K562 (cell line): ENCODE data around the gene IGLON5. TPM values are rescaled to one million over a fixed set of nuclear protein-coding genes. Genes with fewer than 3 reads are reported as not detected.

ENCODE experiments used
- ATF1 ChIP-seq, 2 experiments: fragments of 450-650 bp in 1 of 2; IDR thresholded peaks; 2 replicates each; pipeline ENCODE4 v1.6.1; 2016; ENCODE audit warnings: missing compliant biosample characterization in 1 of 2, missing genetic modification characterization in 1 of 2
- ATF2 ChIP-seq: sonication (generic); formaldehyde crosslinking; IDR thresholded peaks from 2 replicates; pipeline ENCODE4 v1.8.1; 2022; ENCODE audit warnings: missing genetic modification reagents
- CREB1 ChIP-seq, 2 experiments: sonication (generic) in 1 of 2; formaldehyde crosslinking in 1 of 2; IDR thresholded peaks; 2 replicates each; pipeline versions ENCODE4 v1.6.1 to v1.8.0; 2012 to 2022; ENCODE audit warnings: inconsistent platforms in 1 of 2, mild to moderate bottlenecking in 1 of 2, missing genetic modification reagents in 1 of 2, moderate library complexity in 1 of 2
- CREB3 ChIP-seq: fragments of 450-650 bp; conservative IDR thresholded peaks from 2 replicates; pipeline ENCODE4 v1.6.1; 2016; ENCODE audit warnings: missing genetic modification characterization, low read depth, mild to moderate bottlenecking, missing compliant biosample characterization, moderate library complexity
- ETV6 ChIP-seq, 3 experiments: fragments of 150-350 bp in 1 of 3; sonication (generic) in 1 of 3; formaldehyde crosslinking in 1 of 3; IDR thresholded peaks; 2 replicates each; pipeline versions ENCODE4 v1.6.1 to v1.8.0; 2014 to 2022; ENCODE audit warnings: borderline replicate concordance in 2 of 3, low read depth in 2 of 3, antibody characterized with exemption in 1 of 3, low read length in 1 of 3, mild to moderate bottlenecking in 1 of 3, missing genetic modification reagents in 1 of 3
- FOXP1 ChIP-seq: sonication (generic); formaldehyde crosslinking; IDR thresholded peaks from 2 replicates; pipeline ENCODE4 v1.8.0; 2022; ENCODE audit warnings: mild to moderate bottlenecking, missing genetic modification reagents
- HINFP ChIP-seq: fragments of 450-650 bp; conservative IDR thresholded peaks from 2 replicates; pipeline ENCODE4 v1.6.1; 2016; ENCODE audit warnings: missing genetic modification characterization, low read depth, mild to moderate bottlenecking, control low read depth, missing compliant biosample characterization
- ILK ChIP-seq: fragments of 450-650 bp; IDR thresholded peaks from 2 replicates; pipeline ENCODE4 v1.6.1; 2016; ENCODE audit warnings: missing genetic modification characterization, low read depth, mild to moderate bottlenecking, missing compliant biosample characterization, moderate library complexity, borderline replicate concordance
- KLF6 ChIP-seq: fragments of 250-450 bp; sonication (Bioruptor Pico); IDR thresholded peaks from 2 replicates; pipeline ENCODE4 v1.4.0; 2020; ENCODE audit warnings: mild to moderate bottlenecking, moderate library complexity, borderline replicate concordance
- NFATC3 ChIP-seq: fragments of 450-650 bp; IDR thresholded peaks from 2 replicates; pipeline ENCODE4 v1.6.1; 2017; ENCODE audit warnings: mild to moderate bottlenecking
- NR4A1 ChIP-seq, 2 experiments: fragments of 250-450 bp in 1 of 2; fragments of 450-650 bp in 1 of 2; sonication (Bioruptor Pico) in 1 of 2; IDR thresholded peaks; 2 replicates each; pipeline versions ENCODE4 v1.4.0 to v1.6.1; 2016 to 2020; ENCODE audit warnings: mild to moderate bottlenecking in 2 of 2, missing compliant biosample characterization in 1 of 2, missing genetic modification characterization in 1 of 2, moderate library complexity in 1 of 2
- PYGO2 ChIP-seq: fragments of 450-650 bp; IDR thresholded peaks from 2 replicates; pipeline ENCODE4 v1.6.1; 2016; ENCODE audit warnings: mild to moderate bottlenecking, missing genetic modification characterization, moderate library complexity, missing compliant biosample characterization
- RFX1 ChIP-seq: fragments of 450-650 bp; IDR thresholded peaks from 2 replicates; pipeline ENCODE4 v1.6.1; 2016; ENCODE audit warnings: mild to moderate bottlenecking, moderate library complexity
- STAT5B ChIP-seq: fragments of 250-450 bp; sonication (Bioruptor Pico); IDR thresholded peaks from 2 replicates; pipeline ENCODE4 v1.8.0; 2021; ENCODE audit warnings: mild to moderate bottlenecking, inconsistent platforms
- TCFL5 ChIP-seq: fragments of 250-450 bp; sonication (Bioruptor Pico); conservative IDR thresholded peaks from 2 replicates; pipeline ENCODE4 v1.6.1; 2021; ENCODE audit warnings: mild to moderate bottlenecking, moderate library complexity, matching md5 sums
- TGIF2 ChIP-seq: sonication (generic); formaldehyde crosslinking; IDR thresholded peaks from 2 replicates; pipeline ENCODE4 v1.8.1; 2022; ENCODE audit warnings: mild to moderate bottlenecking, missing genetic modification reagents, moderate library complexity
- ZNF57 ChIP-seq: fragments of 450-650 bp; formaldehyde crosslinking; IDR thresholded peaks from 2 replicates; pipeline ENCODE4 v1.4.0; 2020; ENCODE audit warnings: mild to moderate bottlenecking, moderate library complexity
- ZNF655 ChIP-seq: fragments of 250-450 bp; sonication (Bioruptor Pico); IDR thresholded peaks from 2 replicates; pipeline ENCODE4 v1.5.0; 2021
- ZNF830 ChIP-seq: fragments of 250-450 bp; sonication (Bioruptor Pico); IDR thresholded peaks from 2 replicates; pipeline ENCODE4 v1.5.0; 2021; ENCODE audit warnings: mild to moderate bottlenecking
- polyA plus RNA-seq, 8 experiments: library from polyadenylated mRNA; depleted of rRNA in 4 of 8; stranded (reverse) in 5 of 8; unstranded in 3 of 8; fragments of >200 nt; fragmentation: Nextera tagmentation in 2 of 8; fragmentation: Illumina TruSeq in 1 of 8; extraction: Ambion mirVana in 2 of 8; extraction: Trizol in 1 of 8; gene quantifications; 2 replicates each; pipeline versions ENCODE4 v1.2.1 to v1.2.3, GENCODE V29; 2011 to 2014; ENCODE audit warnings: inconsistent platforms in 1 of 8, missing spikeins in 1 of 8
- total RNA-seq, 7 experiments: library from RNA; depleted of rRNA in 6 of 7; stranded (reverse); fragments of >200 nt in 6 of 7; fragmentation: Illumina TruSeq in 2 of 7; extraction: Trizol in 2 of 7; gene quantifications; 2 replicates each; pipeline versions ENCODE4 v1.2.1 to v1.2.3, GENCODE V29; 2011 to 2021; ENCODE audit warnings: low replicate concordance in 1 of 7

The IGLON5 gene
- total and polyA plus RNA-seq, 9 of the 15 experiments (the other 6 are each of a cell fraction or from before 2014, with no cell fraction given) = 0.03 to 0.22 (median 0.14) TPM; not detected in 2

- TF ChIP-seq ZNF655 (no peak), NR4A1 (CRISPR knock-in tag; IDR thresholded peaks at IDR 0.05) (no peak), NR4A1 (tag; IDR thresholded peaks at IDR 0.05) (no peak), CREB3 (tag) (no peak), CREB1 (IDR thresholded peaks at IDR 0.05) (no peak), CREB1 (CRISPR knock-in tag; IDR thresholded peaks at IDR 0.05) (no peak), RFX1 (no peak), STAT5B (CRISPR knock-in tag) (no peak), FOXP1 (CRISPR knock-in tag) (no peak), TGIF2 (CRISPR knock-in tag) (no peak), NFATC3 (no peak), KLF6 (CRISPR knock-in tag) (no peak), ATF1 (CRISPR knock-in tag; IDR thresholded peaks at IDR 0.05) (no peak), ATF1 (tag; IDR thresholded peaks at IDR 0.05) (no peak), ATF2 (CRISPR knock-in tag) (no peak), HINFP (tag) (no peak), ZNF830 (CRISPR knock-in tag) (no peak), ETV6 (IDR thresholded peaks at IDR 0.05; ENCODE audit: borderline replicate concordance in 1 of 2, low read depth in 2 of 2, low read length in 1 of 2) (no peak), ETV6 (CRISPR knock-in tag; IDR thresholded peaks at IDR 0.05; ENCODE audit: borderline replicate concordance) (no peak), TCFL5 (no peak), PYGO2 (tag) (no peak), ZNF57 (CRISPR knock-in tag) (no peak), ILK (tag) (no peak)
Observed at GRCh38 chr19:51339313-51339686, 27.9 kb downstream of the IGLON5 start (continued).
